Erythroblast (primary cell): Measurements from ENCODE around the gene GPR137C.

Experiments used
- GATA1 ChIP-seq: IDR thresholded peaks from 2 replicates; pipeline ENCODE4 v1.6.1; 2011; ENCODE audit warnings: low read depth, mild to moderate bottlenecking, control low read depth, low read length, moderate library complexity
- POLR2A ChIP-seq: IDR thresholded peaks from 2 replicates; pipeline ENCODE4 v1.6.1; 2011; ENCODE audit warnings: mild to moderate bottlenecking, low read length

GRCh38 chr14:52686176-52686575, 133.5 kb downstream of the GPR137C start:
- no peak for TF ChIP-seq POLR2A
- TF ChIP-seq GATA1: no peak
